Uterus (tissue), 2 donors: ENCODE data around the gene RASGEF1C.

Source experiments
- POLR2A ChIP-seq, 2 donors: fragments of 450-650 bp; IDR thresholded peaks; one replicate each; pipeline ENCODE4 v1.6.1; 2016; ENCODE audit warnings: antibody characterized with exemption in 2 of 2, mild to moderate bottlenecking in 1 of 2, moderate library complexity in 1 of 2
- TF ChIP-seq, protein P1 (sequence below), 4 experiments: fragments of 200-600 bp in 2 of 4; fragments of 450-650 bp in 2 of 4; sonication (generic) in 2 of 4; IDR thresholded peaks; one replicate each; pipeline ENCODE4 v1.5.1; 2016 to 2019; ENCODE audit warnings: antibody characterized with exemption in 4 of 4, mild to moderate bottlenecking in 2 of 4, moderate library complexity in 1 of 4

DNA sequence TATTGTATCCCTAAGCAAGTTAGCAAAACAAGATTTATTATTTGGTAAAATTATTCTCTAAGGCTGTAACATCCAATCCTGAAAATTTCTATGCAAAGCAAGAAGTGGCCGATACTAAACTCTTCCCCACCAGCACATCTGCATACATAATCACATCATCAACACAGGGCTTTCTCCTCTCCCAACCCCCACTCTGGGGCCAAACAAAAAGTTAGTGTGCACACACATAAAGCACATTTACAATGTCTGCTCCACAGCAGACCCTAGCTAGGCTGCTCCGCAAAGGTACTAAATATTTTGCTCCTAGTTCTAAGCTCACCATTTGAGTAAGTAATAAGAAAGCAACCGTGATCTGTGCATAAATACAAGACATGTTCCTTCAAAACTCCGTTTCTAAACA, 141.0 kb downstream of the RASGEF1C start:
- TF ChIP-seq POLR2A (IDR thresholded peaks at IDR 0.05): no peak
- TF ChIP-seq, protein P1, sequence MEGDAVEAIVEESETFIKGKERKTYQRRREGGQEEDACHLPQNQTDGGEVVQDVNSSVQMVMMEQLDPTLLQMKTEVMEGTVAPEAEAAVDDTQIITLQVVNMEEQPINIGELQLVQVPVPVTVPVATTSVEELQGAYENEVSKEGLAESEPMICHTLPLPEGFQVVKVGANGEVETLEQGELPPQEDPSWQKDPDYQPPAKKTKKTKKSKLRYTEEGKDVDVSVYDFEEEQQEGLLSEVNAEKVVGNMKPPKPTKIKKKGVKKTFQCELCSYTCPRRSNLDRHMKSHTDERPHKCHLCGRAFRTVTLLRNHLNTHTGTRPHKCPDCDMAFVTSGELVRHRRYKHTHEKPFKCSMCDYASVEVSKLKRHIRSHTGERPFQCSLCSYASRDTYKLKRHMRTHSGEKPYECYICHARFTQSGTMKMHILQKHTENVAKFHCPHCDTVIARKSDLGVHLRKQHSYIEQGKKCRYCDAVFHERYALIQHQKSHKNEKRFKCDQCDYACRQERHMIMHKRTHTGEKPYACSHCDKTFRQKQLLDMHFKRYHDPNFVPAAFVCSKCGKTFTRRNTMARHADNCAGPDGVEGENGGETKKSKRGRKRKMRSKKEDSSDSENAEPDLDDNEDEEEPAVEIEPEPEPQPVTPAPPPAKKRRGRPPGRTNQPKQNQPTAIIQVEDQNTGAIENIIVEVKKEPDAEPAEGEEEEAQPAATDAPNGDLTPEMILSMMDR (IDR thresholded peaks at IDR 0.05): no peak
